Measurements from ENCODE around the gene GNAZ.
"Not testable (repeated sequence)": the region's sequence is repeated elsewhere in the genome, so short reads cannot be mapped to it uniquely, and the experiment has no call there.

Gene GNAZ

GRCh38 chr22:23047742-23048141, 22.6 kb upstream of the GNAZ start:
- TF ChIP-seq, protein P1, sequence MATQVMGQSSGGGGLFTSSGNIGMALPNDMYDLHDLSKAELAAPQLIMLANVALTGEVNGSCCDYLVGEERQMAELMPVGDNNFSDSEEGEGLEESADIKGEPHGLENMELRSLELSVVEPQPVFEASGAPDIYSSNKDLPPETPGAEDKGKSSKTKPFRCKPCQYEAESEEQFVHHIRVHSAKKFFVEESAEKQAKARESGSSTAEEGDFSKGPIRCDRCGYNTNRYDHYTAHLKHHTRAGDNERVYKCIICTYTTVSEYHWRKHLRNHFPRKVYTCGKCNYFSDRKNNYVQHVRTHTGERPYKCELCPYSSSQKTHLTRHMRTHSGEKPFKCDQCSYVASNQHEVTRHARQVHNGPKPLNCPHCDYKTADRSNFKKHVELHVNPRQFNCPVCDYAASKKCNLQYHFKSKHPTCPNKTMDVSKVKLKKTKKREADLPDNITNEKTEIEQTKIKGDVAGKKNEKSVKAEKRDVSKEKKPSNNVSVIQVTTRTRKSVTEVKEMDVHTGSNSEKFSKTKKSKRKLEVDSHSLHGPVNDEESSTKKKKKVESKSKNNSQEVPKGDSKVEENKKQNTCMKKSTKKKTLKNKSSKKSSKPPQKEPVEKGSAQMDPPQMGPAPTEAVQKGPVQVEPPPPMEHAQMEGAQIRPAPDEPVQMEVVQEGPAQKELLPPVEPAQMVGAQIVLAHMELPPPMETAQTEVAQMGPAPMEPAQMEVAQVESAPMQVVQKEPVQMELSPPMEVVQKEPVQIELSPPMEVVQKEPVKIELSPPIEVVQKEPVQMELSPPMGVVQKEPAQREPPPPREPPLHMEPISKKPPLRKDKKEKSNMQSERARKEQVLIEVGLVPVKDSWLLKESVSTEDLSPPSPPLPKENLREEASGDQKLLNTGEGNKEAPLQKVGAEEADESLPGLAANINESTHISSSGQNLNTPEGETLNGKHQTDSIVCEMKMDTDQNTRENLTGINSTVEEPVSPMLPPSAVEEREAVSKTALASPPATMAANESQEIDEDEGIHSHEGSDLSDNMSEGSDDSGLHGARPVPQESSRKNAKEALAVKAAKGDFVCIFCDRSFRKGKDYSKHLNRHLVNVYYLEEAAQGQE (IDR thresholded peaks at IDR 0.05; ENCODE audit: insufficient replicate concordance, low read depth), result no peak
- TF ChIP-seq SPI1 (IDR thresholded peaks at IDR 0.05; ENCODE audit: borderline replicate concordance, low read depth) (no peak), GABPA (IDR thresholded peaks at IDR 0.05; ENCODE audit: low read depth) (no peak), POLR2AphosphoS5 (IDR thresholded peaks at IDR 0.05; ENCODE audit: low read depth) (no peak)
- TF ChIP-seq, protein P2, sequence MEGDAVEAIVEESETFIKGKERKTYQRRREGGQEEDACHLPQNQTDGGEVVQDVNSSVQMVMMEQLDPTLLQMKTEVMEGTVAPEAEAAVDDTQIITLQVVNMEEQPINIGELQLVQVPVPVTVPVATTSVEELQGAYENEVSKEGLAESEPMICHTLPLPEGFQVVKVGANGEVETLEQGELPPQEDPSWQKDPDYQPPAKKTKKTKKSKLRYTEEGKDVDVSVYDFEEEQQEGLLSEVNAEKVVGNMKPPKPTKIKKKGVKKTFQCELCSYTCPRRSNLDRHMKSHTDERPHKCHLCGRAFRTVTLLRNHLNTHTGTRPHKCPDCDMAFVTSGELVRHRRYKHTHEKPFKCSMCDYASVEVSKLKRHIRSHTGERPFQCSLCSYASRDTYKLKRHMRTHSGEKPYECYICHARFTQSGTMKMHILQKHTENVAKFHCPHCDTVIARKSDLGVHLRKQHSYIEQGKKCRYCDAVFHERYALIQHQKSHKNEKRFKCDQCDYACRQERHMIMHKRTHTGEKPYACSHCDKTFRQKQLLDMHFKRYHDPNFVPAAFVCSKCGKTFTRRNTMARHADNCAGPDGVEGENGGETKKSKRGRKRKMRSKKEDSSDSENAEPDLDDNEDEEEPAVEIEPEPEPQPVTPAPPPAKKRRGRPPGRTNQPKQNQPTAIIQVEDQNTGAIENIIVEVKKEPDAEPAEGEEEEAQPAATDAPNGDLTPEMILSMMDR (IDR thresholded peaks at IDR 0.05; ENCODE audit: insufficient read depth, low read length), result no peak
- Histone ChIP-seq H3K27me3 (ENCODE audit: insufficient read depth, poor library complexity, severe bottlenecking) (peaks cover 3% of the 10 kb centered on the region), H3K4me3 (replicated peaks; ENCODE audit: insufficient read depth, low read length) (no peak overlapping the region), H3K27ac (replicated peaks) (no peak overlapping the region)
- no peak for DNase-seq (ENCODE audit: low read depth in 1 of 2, low spot score in 1 of 2)

- not testable (repeated sequence) for H3K27ac ChIP-seq (replicated peaks); DNase-seq (ENCODE audit: low read depth in 1 of 2, low spot score in 1 of 2); H3K4me3 ChIP-seq (replicated peaks; ENCODE audit: insufficient read depth, low read length); H3K27me3 ChIP-seq (ENCODE audit: insufficient read depth, poor library complexity, severe bottlenecking)
- peak; percentile 71 for TF ChIP-seq SPI1 (IDR thresholded peaks at IDR 0.05; ENCODE audit: borderline replicate concordance, low read depth)
These were observed 19.8 kb upstream of the GNAZ start for GRCh38 chr22:23050546-23050945.

DNA sequence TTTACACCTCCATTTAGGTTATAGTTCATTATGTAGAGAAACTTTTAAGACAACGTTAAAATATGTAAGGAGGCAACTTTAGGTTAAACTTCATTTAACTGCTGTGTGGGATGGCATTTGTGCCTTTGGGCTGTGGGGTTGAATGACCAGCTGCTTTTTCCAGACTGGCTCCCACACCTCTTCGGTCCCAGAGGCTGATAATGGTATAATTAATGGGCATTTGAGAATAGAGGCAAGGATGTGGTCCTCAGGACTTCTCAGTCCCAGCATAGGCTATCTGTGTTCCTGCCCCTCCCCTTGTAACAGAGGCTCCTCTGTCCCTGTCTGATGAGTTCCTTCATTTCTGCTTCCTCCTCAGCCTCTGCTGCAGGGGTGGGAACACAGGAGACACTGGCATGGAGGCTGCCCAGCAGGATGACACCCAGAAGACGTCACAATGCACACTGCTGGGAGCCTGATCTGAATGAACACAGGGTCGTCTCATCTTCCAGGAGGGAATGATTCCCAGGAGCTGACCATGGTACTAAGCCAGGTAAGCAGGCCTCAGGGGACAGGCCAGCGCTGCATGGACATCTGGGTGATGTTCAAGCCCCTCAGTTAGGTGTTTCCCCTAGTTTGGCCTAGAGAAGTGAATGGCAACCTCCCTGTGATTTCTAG, 17.1 kb upstream of the GNAZ start:
- H3K27me3 ChIP-seq (ENCODE audit: insufficient read depth, poor library complexity, severe bottlenecking), result no peaks in the 10 kb centered on the region
- H3K4me3 ChIP-seq (replicated peaks; ENCODE audit: insufficient read depth, low read length), result no peak overlapping the region
- H3K27ac ChIP-seq (replicated peaks), result no peak overlapping the region
- no peak for TF ChIP-seq GABPA (IDR thresholded peaks at IDR 0.05; ENCODE audit: low read depth)
- TF ChIP-seq, protein P1 (IDR thresholded peaks at IDR 0.05; ENCODE audit: insufficient replicate concordance, low read depth), result peak; percentile 75
- DNase-seq (ENCODE audit: low read depth in 1 of 2, low spot score in 1 of 2), result no peak

GRCh38 chr22:23053912-23054530, 16.3 kb upstream of the GNAZ start:
- DNase-seq (ENCODE audit: low read depth in 1 of 2, low spot score in 1 of 2), result no peak
- no peak overlapping the region for H3K27ac ChIP-seq (replicated peaks)
- no peak for TF ChIP-seq GABPA (IDR thresholded peaks at IDR 0.05; ENCODE audit: low read depth)
- TF ChIP-seq SPI1 (IDR thresholded peaks at IDR 0.05; ENCODE audit: borderline replicate concordance, low read depth), result no peak
- TF ChIP-seq, protein P2 (IDR thresholded peaks at IDR 0.05; ENCODE audit: insufficient read depth, low read length), result no peak
- TF ChIP-seq, protein P1 (IDR thresholded peaks at IDR 0.05; ENCODE audit: insufficient replicate concordance, low read depth), result no peak
- TF ChIP-seq POLR2AphosphoS5 (IDR thresholded peaks at IDR 0.05; ENCODE audit: low read depth), result no peak
- no peaks in the 10 kb centered on the region for H3K27me3 ChIP-seq (ENCODE audit: insufficient read depth, poor library complexity, severe bottlenecking)
- H3K4me3 ChIP-seq (replicated peaks; ENCODE audit: insufficient read depth, low read length), result no peak overlapping the region

All from HL-60 (cell line).